AG20443 (cell line): Measurements from ENCODE around the gene COL12A1.

ENCODE experiments used
- DNase-seq: peaks from one replicate; pipeline ENCODE4 v3.0.0; 2012; ENCODE audit warnings: low spot score, mixed read lengths

COL12A1 gene

DNA sequence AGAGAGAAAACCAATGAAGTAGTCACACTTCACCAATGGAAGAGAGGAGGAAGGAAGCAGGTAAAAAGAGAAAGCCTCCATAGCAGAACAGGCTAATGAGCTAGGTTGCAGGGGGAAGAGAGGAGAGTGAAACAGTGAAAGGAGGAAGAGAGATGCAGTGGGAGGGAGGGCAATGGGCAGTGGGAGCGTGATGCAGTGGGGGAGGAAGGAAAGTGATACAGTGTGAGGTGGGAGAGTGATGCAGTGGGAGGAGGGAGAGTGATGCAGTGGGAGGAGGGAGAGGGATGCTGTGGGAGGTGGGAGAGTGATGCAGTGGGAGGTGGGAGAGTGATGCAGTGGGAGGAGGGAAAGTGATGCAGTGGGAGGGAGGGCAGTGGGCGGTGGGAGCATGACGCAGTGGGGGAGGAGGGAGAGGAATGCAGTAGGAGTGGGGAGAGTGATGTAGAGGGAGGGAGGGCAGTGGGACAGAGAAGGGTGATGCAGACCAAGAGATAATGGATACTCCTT is 29.7 kb downstream of the COL12A1 start:
- no peak for DNase-seq

DNA sequence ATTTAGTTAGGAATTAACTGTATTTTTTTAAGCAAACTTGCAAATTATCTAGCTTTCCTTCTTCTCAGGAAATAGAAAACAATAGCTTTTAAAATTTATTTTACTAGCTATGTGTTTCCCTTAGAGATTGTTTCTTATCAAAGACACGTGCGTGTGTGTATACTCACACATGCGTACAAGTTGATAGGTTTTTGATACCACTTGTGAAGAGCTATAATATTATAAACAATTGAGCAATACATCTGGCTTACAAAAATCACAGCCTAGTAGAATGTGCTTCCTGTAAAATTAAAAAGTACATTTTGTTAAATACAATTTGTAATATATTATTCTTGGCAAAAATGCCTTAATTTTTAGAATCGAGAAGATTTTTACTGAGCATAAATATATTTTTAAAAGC is 33.9 kb downstream of the COL12A1 start:
- no peak for DNase-seq

DNA sequence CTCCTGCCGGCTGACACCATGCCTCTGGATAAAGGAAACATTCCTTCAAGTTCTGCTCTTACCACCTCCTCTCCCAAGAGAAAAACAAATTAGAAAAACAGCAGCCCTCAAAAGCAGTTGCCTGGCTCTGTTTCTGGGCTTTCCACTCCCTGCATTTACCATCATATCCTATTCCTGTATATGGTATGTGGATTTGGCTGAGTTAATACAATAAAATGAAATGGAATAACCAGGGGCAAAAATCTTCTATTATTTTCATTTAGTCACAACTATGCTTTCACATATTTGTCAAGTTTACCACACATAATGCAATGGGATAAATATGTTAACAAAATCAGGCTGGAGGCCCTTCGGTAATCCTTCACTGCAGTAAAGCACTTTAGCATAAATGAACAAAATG is 34.3 kb downstream of the COL12A1 start:
- peak; percentile 10 for DNase-seq

DNA sequence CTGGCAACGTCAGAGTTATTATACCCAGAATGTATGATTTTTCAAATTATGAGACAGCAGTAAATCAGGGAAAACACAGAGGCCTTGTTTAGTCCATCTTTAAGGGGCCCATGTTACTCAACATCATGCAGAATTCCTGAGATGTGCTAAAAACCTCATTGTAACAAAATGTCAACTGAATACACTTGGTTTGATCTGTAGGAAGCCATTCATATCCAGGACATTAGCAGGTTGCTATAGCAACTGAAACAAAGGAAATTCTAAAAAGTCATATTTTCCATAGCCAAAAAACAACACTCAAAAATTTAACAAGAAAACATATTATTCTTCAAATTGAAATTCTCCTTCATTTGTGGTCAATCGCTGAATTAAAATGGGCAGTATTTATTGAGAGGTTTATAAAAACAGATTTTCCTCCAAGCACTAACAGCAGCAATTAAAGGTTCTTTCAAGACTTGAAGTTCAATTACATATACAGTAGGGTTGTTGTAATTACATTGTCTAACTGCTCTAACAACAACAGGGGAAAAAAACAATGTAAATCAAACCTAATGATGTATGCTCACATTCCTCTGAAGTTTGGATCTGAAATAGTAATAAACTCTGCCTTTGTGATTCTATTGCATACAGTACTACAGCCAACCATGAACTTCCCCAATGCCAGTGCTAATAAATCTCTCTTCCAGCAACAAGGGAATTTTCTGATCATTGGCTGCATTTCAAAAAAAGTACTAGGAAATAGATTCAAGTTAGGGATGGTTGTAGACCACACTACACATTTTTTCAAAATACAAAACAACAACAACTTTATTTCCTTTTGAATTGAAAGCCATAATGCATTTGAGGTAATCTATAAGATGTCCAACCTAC is 34.9 kb downstream of the COL12A1 start:
- no peak for DNase-seq

DNA sequence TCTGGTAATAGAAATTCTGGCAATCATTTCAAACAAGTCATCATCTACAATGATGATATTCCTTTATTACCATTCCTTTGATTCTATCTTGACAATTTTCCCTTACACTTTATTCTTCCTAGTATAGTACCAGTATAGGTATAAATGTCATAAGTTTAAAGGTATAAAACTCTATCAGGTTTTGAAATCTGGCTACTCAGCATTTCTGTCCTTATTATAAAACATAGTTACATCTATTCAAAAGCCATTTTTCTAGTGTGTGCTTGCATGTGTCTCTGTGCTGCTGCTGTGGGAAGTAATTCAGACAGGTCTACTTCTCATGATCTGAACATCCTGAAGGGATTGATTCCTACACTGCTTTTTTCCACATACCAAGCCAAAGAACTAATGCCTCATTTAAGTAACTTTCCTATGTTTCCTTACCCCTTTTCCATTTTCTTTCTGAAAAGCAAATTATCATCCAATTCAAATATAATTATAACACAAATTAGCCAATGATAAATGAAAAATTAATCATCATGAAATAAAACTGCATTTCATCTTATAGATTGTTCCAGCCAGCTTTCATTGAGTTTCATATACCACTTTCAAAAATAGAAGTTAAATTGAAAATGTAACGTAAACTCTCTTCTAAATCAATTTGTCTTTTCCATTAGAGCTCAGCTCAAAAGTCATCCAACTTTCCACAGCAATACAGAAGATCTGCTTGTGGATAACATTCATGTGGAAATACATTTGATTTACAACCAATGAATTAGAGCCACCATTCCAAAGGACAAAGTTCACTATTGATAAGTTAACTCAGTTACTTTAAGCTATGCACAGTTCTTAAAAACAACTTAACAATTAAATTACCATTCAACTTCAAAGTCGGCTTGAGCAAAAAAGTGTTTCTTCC is 35.9 kb downstream of the COL12A1 start:
- DNase-seq = no peak

DNA sequence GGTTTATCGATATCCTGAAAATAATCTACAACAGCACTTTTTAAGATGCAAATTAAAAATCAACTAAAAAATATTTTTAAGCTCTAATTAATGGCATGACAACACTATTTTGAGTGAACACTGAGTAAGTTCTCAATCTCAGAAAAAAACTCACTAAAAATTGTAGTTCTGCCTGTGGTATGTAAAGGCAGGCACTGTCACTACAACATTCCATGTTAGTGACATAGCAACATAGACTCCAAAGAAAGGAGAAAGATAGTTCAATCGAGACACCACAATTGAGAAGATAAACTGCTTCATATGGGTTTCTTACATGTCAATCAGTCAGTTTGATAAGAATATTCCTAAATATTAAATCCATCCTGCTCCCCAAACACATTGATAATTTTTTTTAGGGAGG is 38.0 kb downstream of the COL12A1 start:
- DNase-seq = peak; percentile 16

DNA sequence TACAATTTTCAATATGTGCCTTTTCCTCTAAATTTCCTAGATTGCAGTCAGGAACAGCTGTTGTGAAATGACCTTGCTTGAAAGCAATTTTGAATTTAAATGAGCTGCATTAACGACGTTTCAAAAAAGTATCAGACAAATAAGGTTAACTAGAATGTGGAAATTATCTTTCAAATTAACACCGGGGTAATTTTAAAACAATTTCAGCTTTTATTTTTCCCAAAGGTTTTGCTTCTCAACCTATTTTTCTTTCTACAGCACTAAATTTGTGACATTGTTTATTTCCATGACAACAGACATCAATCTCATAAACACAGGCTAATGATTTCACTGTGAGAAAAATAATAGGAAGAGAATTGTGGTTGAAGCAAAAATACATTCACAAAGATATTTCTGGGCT is 38.5 kb downstream of the COL12A1 start:
- no peak for DNase-seq

DNA sequence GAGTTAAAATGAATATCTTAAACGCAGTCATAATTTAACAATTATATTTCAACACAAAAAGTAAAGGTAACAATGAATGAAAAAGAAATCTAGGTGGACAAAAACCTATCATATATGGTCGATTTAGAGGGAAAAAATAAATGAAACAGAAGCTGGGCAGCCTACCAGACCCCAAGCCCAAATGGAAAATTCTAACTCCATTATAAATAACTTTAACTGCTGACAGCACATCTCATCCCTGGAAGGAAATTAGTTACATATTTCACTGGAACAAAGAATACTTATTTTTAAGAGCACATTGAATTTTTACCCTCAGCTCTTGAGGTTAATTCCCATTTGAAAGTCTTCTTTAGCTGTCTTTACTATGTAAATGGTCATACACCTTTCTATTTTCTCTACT is 39.1 kb downstream of the COL12A1 start:
- DNase-seq = no peak

DNA sequence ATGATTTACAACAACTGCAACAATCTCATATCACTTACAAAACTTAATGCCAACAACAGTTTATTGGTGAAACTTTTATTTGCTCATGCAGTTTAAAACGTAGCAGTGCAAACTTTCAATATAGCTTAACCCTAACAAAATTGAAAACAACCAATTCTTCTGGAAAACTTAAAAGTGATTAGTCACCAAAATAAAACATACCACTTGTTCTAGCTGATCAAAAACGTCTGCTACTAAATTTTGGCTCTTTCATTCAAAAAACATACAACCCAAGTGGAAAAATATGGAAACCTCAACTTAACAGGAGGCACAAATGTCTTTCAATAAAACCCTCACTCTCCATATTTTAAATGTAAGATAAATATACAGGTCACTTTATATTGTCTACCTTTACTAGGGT is 39.6 kb downstream of the COL12A1 start:
- DNase-seq = no peak

DNA sequence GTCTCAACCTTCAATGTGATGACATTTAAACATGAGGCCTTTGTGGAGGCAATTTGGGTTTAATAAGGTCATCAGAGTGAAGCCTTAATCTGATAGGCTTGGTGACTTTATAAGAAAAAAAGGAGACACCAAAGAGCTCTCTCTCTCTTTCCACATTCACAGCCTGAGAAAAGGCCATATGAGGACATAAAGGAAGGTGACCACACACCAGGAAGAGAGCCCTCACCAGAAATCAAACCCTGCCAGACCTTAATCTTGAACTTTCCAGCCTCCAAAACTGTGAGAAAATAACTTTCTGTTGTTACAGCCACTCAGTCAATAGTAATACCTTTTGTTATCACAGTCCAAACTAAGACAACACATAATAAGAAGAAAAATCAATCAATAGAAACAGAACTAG is 47.7 kb downstream of the COL12A1 start:
- no peak for DNase-seq

DNA sequence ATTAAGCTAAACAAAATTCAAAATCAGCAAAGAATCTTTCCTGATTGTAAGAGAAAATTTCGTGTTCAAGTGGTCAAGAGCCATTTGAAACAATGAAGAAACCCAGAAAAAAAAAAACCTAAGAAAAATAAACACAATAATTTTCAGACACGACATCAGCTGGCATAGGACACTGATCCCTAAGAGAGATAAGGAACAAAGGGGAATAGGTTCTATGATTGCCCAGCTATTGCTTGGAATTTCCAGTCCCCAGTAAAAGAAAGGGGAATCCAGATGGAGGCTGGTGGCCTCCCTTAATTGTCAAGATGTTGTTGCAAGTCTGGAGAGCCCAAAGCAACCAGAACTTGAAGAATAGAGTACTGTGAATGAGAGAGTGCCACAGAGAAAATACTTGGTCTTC is 48.5 kb downstream of the COL12A1 start:
- DNase-seq = no peak

DNA sequence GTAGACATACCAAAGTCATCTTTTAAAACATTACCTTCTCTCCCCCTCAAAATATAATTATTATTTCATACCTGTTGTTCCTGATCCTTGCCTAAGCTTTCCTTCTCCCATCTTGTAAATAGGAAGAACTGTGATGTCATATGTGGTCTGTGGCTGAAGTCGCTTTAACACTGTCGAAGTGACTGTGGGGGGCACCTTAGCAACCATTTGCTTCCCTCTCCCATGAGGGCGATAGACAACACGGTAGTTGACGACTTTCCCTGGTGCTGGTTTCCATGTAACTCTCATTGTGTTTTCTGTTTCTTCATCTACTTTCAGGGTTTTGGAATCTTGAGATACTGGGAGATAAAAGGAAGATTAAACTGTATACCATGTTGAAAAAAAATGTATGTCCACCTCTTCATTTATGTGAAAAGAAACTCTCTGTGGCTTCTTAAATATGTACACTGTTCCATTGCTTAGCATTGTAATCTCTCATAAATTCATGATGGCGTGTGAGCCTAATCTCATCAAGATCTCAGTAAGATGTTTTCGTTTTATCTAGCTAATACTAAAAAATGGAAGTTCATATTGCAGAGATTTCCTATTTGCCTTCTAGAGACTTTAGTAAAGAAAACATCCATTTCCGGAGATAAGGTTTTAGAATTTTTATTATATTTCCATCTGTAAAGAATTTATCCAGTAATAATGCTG is 49.5 kb downstream of the COL12A1 start:
- DNase-seq = no peak

DNA sequence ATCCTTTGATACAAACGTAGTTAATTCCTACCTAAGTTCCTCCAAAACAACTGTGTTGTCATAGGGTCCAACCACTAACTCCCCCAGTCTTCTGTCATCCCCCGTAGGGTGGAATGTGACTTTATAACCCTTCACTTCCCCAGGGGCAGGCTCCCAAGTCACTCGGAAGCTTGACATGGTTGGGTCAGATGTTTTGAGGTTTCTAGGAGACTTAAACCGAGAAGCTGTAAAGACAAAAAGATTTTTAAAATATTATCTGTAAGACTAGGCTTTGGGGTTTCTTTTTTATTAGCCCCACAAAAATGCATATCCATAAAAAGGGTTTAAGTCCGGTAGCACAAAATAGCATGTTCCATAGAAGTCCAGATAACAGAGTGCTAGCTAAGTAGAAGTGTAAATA is 50.2 kb downstream of the COL12A1 start:
- DNase-seq = no peak

DNA sequence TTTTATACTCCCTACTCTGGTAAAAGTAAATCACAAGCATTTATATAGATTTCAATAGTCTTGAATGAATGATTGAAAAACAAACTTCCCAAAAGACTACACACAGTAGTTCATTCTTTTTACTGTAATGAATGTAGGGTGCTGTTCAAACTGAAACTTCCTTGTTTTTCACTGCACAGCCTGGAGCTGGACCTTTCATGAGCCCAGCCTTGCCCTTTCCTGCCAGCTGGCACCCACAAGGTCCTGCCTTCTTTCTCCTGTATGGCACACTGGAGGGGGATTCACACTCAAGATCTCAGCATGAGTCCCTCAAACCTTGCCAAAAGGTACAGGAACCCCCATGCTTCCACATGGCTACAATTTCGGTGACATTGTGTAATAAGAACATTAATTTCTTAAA is 50.9 kb downstream of the COL12A1 start:
- no peak for DNase-seq

DNA sequence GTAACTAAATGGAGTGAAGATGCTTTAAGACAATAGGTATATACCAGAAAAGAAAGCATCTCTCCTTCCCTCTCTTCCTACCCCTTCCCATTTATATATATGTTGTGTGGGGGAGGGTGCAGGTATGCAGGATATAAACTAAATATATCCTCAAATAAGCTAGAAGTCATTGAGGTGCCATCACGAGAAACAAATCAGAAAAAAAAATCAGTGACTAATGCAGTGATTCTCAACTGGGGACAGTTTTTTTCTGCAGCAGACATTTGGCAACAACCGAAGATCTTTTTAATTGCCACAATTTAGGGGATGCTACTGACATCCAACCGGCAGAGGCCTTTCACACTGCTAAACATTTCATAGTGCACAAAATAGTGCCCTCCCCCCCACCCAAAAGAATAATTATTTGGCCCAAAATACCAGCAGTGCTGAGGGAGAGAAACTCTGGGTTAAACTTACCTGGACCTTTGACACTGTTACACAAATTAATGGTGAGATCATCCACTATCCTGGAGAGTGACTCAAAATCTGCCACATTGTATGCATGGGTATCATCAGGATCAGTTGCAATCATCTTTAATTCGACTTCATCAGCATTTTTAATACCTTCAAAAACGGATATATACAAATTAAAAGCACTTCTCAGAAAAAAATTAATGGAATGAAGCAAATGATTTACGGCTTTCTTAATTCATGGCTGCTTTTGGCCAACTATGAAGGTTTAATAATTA is 55.0 kb downstream of the COL12A1 start:
- DNase-seq = no peak

DNA sequence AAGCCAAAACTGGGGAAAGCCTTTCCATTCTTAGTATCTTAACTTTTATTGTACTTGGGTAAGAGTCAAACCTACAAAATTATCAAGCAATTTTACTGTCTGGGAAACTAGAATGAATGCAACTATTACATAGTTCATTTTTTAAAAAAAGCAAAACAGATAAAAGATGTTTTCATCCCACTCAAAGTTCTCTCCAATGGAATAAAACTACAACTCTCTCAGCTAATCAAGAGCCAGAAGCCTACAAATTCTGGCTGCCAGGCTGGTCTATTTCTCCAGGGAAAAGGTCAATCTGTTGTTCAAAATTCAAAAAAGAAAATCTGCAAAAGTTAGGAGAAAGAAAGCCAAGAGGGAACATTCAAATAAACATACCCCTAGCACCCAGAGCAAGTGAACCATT is 56.2 kb downstream of the COL12A1 start:
- no peak for DNase-seq

DNA sequence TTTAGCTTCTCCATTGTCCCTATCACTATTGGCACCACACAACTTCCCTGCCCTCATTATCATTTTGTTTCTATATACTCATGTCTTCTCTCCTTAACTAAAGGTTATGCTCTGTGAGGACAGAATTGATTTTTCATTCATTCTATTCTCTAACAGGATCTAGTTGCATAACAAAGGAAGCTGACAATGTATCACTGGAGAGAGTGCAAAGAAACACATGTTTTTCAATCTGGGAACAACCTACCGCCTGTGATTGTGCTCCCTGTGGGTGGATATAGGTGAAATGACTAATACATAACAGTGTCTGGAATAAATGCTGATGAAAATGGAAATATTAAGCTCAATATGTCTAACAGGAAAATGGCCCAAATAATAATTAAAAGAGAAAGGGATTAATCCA is 56.6 kb downstream of the COL12A1 start:
- DNase-seq = no peak

DNA sequence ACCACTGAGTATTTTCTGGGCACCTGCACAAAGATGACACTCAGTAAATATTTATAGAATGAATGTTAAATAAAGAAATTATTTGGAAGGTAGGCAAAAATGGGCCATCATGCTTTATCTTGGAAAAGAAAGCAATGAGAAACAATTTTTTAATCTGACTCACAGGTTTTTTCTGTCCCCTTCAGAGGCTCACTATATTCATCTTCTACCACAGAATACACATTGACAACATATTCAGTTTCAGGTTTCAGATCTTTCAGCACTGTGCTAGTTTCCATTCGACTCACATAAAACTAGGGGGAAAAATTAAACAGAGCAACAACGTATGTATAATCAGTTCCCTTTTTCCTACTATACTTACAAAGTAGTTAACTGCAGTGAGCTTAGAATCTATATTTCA is 58.3 kb downstream of the COL12A1 start:
- no peak for DNase-seq

DNA sequence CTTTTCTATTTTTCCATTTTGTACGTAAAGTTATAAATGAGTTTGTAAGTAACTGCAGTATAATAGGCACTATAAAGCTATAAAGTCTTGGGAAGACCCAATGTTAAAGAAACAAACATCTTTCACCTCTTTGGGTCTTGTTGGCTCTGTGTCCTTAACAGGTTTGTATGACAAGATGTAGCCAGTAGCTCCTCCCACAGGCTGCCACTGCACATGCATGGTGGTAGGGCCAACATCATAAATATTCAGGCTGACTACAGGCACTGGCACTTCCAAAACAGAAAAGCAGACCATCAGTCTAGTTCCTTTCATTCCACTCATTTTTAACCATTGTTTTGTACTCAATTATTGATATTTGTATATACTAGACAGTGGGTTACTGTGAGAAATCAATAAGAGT is 59.9 kb downstream of the COL12A1 start:
- DNase-seq = no peak

DNA sequence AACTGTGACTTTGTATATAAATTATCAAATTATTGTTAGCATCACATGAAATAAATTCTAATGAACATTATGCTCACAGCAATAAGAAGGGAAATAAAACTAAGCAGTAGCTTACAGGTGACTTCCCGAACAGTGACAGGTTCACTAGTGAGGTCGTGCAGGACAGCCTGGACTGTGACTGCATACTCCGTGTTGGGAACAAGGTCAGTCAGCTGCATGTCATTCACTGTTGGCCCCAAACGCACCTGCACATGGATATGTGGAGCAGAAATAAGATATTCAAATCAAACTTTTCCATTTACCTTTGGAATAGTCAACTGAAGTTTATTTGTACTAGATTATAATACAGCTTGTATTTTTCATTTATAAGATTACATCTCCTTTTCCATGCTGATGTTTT is 60.6 kb downstream of the COL12A1 start:
- no peak for DNase-seq

DNA sequence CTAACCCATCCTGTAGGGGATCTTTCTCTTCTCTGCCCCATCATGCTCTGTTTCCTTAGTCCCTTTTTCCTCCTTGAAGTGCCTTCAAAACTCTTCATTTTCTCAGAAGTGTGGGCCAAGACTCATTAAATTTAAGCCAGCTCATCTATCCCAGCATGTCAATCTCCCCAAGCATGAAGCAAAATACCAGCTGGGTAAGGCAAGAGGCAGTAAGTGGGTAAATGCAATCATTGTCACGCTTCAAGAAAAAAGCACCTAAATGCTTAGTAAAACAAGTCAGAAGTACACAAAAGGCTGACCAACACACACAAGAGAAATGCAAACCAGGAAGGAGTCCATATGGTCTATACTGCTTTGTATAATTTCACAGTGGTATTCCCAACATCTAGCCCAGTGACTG is 61.5 kb downstream of the COL12A1 start:
- DNase-seq = no peak

DNA sequence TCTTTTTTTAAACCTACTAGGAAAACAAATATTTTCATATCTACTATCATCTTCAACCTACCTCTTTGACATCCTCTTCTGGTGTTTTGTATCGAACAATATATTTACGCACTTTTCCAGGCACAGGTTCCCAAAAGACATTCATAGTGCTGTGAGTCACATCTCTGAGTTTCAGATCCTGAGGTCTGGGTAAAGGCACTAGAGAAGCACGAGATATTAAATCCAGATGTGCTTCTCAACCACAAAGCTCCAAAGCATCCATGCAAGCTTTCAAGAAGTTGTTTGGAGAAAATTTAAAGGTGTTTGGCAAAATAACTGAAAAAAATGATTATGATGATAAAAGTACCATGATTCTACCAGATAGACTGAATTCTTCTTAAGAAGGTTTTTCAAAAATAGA is 62.7 kb downstream of the COL12A1 start:
- peak; percentile 68 for DNase-seq
